GM12892 (cell line): ENCODE data around the gene ARRDC1.

Experiments
- DNase-seq: peaks from one replicate; pipeline ENCODE4 v3.0.0; 2011; ENCODE audit not compliant: insufficient read length
- FAIRE-seq: peaks from 2 replicates; lab custom pipeline; 2011; peaks lifted over from hg19 to GRCh38; lab: Jason Lieb, UNC
- POLR2A ChIP-seq: IDR thresholded peaks from 2 replicates; pipeline ENCODE4 v1.6.1; 2011; ENCODE audit warnings: low read depth, low read length, control low read depth
- POLR2AphosphoS5 ChIP-seq: IDR thresholded peaks from 2 replicates; pipeline ENCODE4 v1.6.1; 2011; ENCODE audit warnings: low read depth, low read length, control low read depth
- TAF1 ChIP-seq: IDR thresholded peaks from 2 replicates; pipeline ENCODE4 v1.6.1; 2011; ENCODE audit warnings: low read depth, mild to moderate bottlenecking, control low read depth, low read length, borderline replicate concordance

Gene ARRDC1

DNA sequence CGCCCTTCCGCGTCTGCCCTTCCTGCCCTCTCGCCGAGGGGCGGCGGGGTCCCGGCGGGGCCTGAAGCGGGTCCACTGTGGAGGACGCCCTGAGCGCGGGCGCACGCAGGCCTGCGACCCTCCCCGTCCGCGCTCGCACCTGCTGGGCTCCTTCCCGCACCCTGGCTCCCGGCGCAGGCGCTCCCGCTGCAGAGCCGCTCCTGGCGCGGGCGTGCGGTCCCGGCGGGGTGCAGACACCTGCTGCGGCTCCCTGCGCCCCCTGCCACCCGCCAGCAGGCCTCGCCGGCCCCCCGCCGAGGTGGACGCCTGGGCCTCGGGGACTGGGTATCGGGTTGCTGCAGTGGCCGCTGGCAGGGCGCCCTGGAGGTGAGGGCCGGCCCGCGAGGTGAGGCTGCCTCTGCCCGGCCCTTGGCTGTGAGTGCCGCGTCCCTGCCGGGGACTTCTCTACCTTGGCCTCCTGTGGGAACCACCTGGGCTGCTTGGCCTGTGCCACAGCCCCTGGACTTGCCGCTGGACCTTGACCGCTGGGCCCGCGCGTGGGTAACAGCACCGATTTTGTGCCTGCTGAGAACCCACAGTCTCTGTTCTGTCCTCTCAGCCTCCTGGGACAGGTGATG lies 627 bp downstream of the ARRDC1 start:
- FAIRE-seq (peak; percentile 9), DNase-seq (no peak)
- TF ChIP-seq POLR2AphosphoS5: no peak
- no peak for TF ChIP-seq POLR2A
- no peak for TF ChIP-seq TAF1

DNA sequence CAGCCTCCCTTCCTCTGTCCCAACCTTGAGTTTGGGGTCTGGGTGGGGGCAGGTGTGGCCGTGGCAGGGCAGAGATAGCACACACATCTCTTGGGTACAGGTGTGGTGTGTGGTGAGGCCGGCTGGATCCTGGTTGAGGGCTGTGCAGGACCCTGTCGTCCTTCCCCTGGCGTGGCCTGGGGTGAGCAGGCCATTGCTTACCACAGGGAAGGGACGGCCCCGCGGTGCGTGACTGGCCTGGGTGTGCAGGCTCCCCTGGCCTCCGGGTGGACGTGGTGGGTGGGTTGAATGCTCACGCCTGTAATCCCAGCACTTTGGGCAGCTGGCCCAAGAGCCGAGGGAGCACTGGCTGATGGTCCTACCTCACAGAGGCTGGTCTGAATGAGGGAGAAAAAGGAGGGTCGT lies 1.2 kb downstream of the ARRDC1 start:
- no peak for TF ChIP-seq POLR2AphosphoS5
- no peak for TF ChIP-seq POLR2A
- no peak for TF ChIP-seq TAF1
- FAIRE-seq: no peak
- no peak for DNase-seq

DNA sequence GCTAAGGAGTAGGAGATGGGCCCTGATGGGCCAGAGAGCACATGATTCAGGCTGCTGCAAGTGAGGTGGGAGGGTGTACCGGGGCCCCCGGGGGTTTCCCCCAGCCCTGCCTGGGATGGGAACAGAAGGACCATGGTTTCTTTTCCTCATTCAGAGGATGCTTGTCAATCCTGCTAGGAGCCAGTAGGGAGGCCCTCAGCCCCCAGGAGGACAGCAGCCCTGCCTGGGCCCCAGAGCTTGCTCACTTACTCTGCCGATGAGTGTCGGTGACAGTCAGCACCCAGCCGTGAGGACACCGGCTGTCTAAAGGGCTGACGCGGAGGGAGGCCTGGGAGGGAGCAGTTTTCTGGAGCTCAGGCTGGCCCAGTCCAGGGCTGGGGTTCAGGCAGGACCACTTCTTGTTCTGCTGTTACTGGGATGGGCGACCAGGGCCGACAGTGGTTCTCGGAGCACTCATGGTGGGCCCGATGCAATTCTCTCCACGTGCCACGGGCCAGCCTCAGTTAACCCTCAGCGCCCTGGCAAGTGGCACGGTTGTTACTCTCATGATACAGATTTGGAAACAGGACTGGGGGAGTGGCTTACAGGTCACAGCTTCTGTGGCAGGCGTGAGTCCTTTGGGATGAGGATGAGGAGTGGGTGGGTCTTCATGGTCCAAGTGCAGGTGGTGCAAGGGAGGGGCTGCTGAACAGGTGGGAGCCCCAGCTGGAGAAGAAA lies 1.8 kb downstream of the ARRDC1 start:
- no peak for DNase-seq
- FAIRE-seq: no peak
- TF ChIP-seq POLR2AphosphoS5 (no peak; the same call in 1 of the 2 replicates), POLR2A (no peak), TAF1 (no peak)

DNA sequence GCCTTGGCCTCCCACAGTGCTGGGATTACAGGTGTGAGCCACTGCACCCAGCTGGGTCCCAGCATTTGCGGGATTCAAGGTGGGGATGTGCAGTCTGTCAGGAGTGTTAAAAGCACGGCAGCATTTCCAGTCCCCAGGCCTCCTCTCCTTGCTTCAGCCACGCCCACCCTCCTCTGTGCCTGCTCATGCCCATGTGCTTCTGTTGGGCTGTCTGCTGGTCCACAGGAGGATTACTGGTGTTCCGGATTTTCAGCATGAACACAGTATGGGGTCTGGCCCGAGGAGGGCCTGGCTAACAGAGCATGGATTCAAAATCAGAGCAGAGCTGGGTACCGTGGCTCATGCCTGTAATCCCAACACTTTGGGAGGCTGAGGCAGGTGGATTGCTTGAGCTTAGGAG lies 5.5 kb downstream of the ARRDC1 start:
- no peak for TF ChIP-seq POLR2AphosphoS5
- no peak for TF ChIP-seq TAF1
- no peak for TF ChIP-seq POLR2A
- FAIRE-seq: no peak
- no peak for DNase-seq

DNA sequence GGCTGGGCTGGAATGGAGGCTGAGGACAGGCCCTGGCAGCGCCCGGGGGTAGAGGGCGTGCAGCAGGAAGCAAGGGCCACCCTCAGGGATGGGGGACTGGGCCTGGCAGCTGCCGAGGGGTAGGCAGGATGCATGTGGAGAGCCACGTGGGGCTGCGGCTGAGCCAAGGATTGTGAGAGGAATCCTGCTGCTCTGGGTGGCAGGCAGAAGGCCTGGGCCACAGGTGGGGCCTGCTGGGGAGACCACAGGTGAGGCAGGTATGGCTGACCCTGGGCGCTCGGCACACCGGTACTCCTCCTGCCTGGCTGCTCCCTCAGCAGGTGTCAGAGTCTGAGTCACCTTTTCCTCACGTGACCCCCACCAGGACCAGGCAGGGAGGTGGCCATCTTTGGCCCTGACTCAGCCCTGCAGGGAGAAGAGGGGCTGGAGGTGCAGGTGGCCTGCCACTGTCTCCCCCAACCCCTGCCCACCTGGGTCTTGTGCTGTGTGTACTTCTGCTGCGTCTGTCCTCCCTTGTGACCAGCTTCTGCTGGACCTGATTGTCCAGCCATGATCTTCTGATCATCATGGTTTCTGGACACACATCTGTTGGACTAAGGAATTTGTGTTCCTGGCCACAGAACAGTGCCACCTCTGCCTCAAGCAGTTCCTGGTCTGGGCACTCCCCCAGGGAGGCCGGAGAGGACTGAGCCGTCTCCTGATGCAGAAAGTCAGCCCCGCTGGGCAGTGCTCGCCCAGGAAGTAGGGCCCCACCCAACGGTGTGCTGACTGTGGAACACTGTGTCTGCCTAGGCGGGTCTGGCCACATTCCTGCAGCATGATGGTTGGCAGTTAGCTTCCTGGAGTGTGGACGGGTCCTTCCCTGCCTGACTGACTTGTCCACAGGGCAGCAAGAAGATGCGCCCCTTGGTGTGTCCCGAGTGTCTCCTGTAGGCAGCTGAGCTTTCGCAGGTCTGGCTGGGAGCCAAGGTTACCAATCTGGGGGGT lies 6.4 kb downstream of the ARRDC1 start:
- DNase-seq (no peak), FAIRE-seq (no peak)
- no peak for TF ChIP-seq POLR2A
- no peak for TF ChIP-seq TAF1

DNA sequence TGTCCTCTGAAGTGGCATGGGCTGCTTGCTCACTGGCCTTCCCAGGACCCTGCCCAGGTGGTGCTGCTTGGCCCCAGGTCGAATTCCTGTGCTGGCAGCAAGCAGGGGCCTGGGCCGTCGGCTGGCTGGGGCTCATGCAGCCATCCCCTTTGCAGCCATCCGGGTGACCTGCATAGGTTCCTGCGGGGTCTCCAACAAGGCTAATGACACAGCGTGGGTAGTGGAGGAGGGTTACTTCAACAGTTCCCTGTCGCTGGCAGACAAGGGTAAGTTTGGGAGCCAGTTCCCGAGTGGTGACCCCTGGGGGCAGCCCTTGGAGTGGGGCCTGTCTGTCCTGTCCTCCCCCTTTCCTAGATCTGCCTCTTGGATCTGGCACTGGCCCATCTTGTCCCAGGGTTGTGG lies 7.3 kb downstream of the ARRDC1 start:
- FAIRE-seq (no peak), DNase-seq (no peak)
- TF ChIP-seq TAF1 (no peak), POLR2A (no peak), POLR2AphosphoS5 (no peak)

DNA sequence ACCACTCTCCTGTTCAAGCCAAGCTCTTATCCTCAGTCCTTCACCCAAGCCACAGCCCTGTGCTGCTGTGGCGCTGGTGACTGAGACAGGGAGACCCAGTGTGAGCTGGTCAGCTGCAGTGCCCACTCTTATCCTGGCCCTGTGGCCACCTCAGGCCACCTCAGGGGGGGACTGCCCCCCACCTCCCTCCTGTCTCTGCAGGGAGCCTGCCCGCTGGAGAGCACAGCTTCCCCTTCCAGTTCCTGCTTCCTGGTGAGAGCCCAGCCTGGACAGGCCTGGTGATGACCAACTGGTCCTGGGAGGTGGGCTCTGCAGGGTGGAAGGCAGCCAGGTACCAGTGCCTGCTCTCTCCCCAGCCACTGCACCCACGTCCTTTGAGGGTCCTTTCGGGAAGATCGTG lies 7.8 kb downstream of the ARRDC1 start:
- TF ChIP-seq POLR2AphosphoS5 (0 out of 2 replicates have a peak, but pooled peaks have one; percentile 2), POLR2A (no peak)
- FAIRE-seq: no peak
- DNase-seq: no peak

DNA sequence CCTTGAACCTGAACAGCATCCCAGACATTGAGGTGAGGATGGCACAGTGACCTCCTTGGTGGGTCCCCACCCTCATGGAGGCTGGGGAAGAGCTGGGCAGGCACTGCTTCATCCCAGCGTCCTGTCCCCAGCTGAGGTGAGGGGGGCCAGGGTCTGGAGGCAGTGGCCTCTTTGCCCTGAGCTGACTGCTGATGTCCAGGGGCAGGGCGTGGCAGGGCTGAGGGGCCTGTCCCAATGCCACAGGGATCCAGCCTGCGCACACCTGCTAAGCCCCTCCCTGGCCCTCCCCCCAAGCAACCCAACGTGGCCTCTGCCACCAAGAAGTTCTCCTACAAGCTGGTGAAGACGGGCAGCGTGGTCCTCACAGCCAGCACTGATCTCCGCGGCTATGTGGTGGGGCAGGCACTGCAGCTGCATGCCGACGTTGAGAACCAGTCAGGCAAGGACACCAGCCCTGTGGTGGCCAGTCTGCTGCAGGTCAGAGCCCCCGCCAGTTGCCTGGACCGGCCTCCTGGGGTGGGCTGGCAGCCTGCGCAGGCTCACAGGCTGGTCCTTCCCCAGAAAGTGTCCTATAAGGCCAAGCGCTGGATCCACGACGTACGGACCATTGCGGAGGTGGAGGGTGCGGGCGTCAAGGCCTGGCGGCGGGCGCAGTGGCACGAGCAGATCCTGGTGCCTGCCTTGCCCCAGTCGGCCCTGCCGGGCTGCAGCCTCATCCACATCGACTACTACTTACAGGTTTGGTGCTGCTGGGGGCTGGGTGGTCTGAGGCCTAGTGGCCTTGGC lies 8.4 kb downstream of the ARRDC1 start:
- DNase-seq (no peak), FAIRE-seq (no peak)
- no peak; the same call in 1 of the 2 replicates for TF ChIP-seq POLR2A
- 0 out of 2 replicates have a peak, but pooled peaks have one; percentile 9 for TF ChIP-seq POLR2AphosphoS5

DNA sequence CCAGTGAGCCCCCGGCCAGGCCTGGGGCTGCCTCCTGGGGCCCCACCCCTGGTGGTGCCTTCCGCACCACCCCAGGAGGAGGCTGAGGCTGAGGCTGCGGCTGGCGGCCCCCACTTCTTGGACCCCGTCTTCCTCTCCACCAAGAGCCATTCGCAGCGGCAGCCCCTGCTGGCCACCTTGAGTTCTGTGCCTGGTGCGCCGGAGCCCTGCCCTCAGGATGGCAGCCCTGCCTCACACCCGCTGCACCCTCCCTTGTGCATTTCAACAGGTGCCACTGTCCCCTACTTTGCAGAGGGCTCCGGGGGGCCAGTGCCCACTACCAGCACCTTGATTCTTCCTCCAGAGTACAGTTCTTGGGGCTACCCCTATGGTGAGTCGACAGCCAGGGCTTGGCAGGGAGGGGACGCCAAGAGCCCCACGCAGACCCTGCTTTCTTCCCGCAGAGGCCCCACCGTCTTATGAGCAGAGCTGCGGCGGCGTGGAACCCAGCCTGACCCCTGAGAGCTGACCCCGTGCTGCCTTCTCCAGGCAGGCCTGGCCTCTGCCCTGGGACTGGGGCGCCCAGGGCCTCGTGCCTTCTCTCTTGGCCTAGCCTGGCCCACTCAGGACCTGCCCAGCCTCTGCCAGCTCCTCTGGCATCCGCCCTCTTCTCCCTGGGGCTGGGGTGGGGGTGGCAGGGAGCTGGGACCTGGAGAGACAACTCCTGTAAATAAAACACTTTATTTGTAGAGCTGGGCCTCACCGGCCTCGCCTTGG lies 9.3 kb downstream of the ARRDC1 start:
- DNase-seq (no peak), FAIRE-seq (no peak)
- TF ChIP-seq POLR2AphosphoS5 (no peak), TAF1 (no peak), POLR2A (no peak)

DNA sequence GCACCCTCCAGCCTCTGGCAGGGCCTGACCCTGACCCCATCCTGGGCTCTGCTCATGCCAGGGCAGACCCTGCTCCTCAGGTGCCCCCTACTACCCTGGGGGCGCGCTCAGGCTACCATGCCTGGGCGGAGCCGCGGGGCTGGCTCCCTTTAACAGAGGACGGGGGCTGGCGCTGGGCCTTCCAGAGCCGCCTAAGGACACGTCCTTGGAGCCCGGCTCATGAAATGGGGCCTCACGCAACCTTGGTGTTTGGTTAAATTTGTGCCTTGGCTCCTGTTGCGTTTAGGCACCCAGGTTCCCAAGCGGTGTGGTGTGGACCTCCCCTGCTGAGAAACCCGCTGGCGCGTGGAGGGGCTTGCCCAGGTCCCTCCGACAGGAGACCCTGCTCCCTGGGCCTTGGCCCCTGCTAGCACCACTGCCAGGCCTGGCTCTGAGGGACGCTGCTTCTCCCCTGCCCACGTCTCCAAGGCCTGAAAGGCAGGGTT lies 9.9 kb downstream of the ARRDC1 start:
- TF ChIP-seq TAF1 (no peak), POLR2AphosphoS5 (no peak), POLR2A (no peak)
- FAIRE-seq (no peak), DNase-seq (no peak)
